OCI-LY1 (cell line): ENCODE results near the gene CITED1.

Experiments
- H2AFZ ChIP-seq: fragments of 200-600 bp; sonication (generic), shearing (Covaris generic); 2 replicates; pipeline ENCODE4 v1.6.0; 2014; ENCODE audit warnings: antibody characterized with exemption, mild to moderate bottlenecking, low read length
- H3F3A ChIP-seq: fragments of 200-600 bp; sonication (generic), shearing (Covaris generic); 2 replicates; pipeline ENCODE4 v1.6.0; 2014; ENCODE audit warnings: mild to moderate bottlenecking, antibody characterized with exemption, low read length, moderate library complexity; ENCODE audit not compliant: insufficient read depth
- H3K27ac ChIP-seq: fragments of 200-600 bp; sonication (generic); 2 replicates; pipeline ENCODE4 v1.5.1; 2014; ENCODE audit warnings: low read length, mixed run types, mild to moderate bottlenecking, low read depth; ENCODE audit not compliant: poor library complexity, severe bottlenecking
- H3K27me3 ChIP-seq: fragments of 200-600 bp; sonication (generic); 2 replicates; pipeline ENCODE4 v1.6.0; 2014; ENCODE audit warnings: antibody characterized with exemption, mild to moderate bottlenecking, low read length, moderate library complexity; ENCODE audit not compliant: insufficient read depth
- H3K36me3 ChIP-seq: fragments of 200-600 bp; sonication (generic); 2 replicates; pipeline ENCODE4 v1.6.1; 2014; ENCODE audit warnings: mild to moderate bottlenecking, antibody characterized with exemption, low read length, moderate library complexity, mixed read lengths; ENCODE audit not compliant: insufficient read depth
- H3K4me1 ChIP-seq: fragments of 200-600 bp; sonication (generic); 2 replicates; pipeline ENCODE4 v1.5.1; 2014; ENCODE audit warnings: mild to moderate bottlenecking, low read length, moderate library complexity; ENCODE audit not compliant: insufficient read depth, severe bottlenecking
- H3K4me2 ChIP-seq: fragments of 200-600 bp; sonication (generic), shearing (Covaris generic); 2 replicates; pipeline ENCODE4 v1.6.1; 2014; ENCODE audit warnings: low read length
- H3K4me3 ChIP-seq: fragments of 200-600 bp; sonication (generic); 2 replicates; pipeline ENCODE4 v1.5.1; 2014; ENCODE audit warnings: low read length, low read depth, mild to moderate bottlenecking, mixed read lengths; ENCODE audit not compliant: poor library complexity, severe bottlenecking
- H3K79me2 ChIP-seq: fragments of 200-600 bp; shearing (Covaris generic); 2 replicates; pipeline ENCODE4 v1.6.1; 2016; ENCODE audit warnings: mixed run types, low read length, mixed read lengths; ENCODE audit not compliant: insufficient read depth
- H3K9ac ChIP-seq: fragments of 200-600 bp; sonication (generic), shearing (Covaris generic); 2 replicates; pipeline ENCODE4 v1.6.1; 2014; ENCODE audit warnings: mild to moderate bottlenecking, low read length, mixed read lengths
- H3K9me2 ChIP-seq: fragments of 200-600 bp; sonication (generic), shearing (Covaris generic); 2 replicates; pipeline ENCODE4 v1.6.1; 2014; ENCODE audit warnings: low read depth, mild to moderate bottlenecking, low read length, mixed read lengths
- H3K9me3 ChIP-seq: fragments of 200-600 bp; shearing (Covaris generic); 2 replicates; pipeline ENCODE4 v1.6.1; 2014; ENCODE audit warnings: low read length, mixed read lengths
- H4K20me1 ChIP-seq: fragments of 200-600 bp; sonication (generic), shearing (Covaris generic); 2 replicates; pipeline ENCODE4 v1.6.0; 2016; ENCODE audit warnings: mild to moderate bottlenecking, low read length; ENCODE audit not compliant: insufficient read depth
- CTCF ChIP-seq: fragments of 200-600 bp; sonication (generic), shearing (Covaris generic); IDR thresholded peaks from 2 replicates; pipeline ENCODE4 v1.5.1; 2017; ENCODE audit warnings: mild to moderate bottlenecking, antibody characterized with exemption, low read length, moderate library complexity, mixed read lengths
- EZH2 ChIP-seq: fragments of 200-600 bp; sonication (generic), shearing (Covaris generic); IDR thresholded peaks from 2 replicates; pipeline ENCODE4 v1.8.0; 2017; ENCODE audit warnings: borderline replicate concordance, mixed run types, mild to moderate bottlenecking, antibody characterized with exemption, low read length, moderate library complexity, mixed read lengths

The CITED1 gene

DNA sequence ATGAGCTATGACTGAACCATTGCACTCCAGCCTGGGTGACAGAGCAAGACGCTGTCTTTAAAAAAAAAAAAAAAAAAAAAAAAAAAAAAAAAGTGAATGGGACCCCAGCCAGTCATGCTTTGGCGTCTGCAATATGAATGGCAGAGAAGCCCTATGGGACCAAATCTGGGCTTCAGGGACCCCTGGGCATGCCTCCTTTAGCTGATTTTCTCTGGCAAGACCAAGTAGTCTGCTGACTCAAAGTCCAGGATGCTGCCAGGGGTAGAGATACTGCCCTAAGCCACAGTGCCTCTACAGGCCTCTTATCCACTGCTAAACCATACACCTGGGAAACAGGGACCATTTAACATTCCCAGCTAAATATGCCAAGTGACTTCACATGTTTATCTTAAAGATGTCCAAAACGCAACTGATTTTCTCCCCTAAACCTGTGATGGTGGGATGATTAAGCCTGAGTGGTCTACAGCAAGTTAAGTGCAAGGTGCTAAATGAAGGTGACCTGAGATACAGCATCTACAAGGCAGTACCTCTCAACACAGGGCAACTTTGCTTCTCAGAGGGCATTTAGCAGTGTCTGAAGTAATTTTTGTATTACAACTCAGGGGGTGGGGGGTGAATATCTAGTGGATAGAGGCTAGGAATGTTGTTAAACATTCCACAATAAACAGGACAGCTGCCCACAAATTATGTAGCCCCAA, 34.5 kb downstream of the CITED1 start:
- no peaks in the 10 kb centered on the region for H3K27me3 ChIP-seq
- no peak overlapping the region for H2AFZ ChIP-seq
- H3K79me2 ChIP-seq = peaks cover 6% of the 10 kb centered on the region
- TF ChIP-seq EZH2 (no peak), CTCF (no peak)
- no peak overlapping the region for H3K27ac ChIP-seq
- H3K9me2 ChIP-seq = no peaks in the 10 kb centered on the region
- no peaks in the 10 kb centered on the region for H4K20me1 ChIP-seq
- no peak overlapping the region for H3K4me2 ChIP-seq
- H3K36me3 ChIP-seq = peaks cover 86% of the 10 kb centered on the region
- peaks cover 24% of the 10 kb centered on the region for H3K4me1 ChIP-seq
- H3K9me3 ChIP-seq = no peaks in the 10 kb centered on the region
- no peaks in the 10 kb centered on the region for H3F3A ChIP-seq
- H3K9ac ChIP-seq = no peak overlapping the region
- no peak overlapping the region for H3K4me3 ChIP-seq

- Histone ChIP-seq H3F3A (no peaks in the 10 kb centered on the region), H3K9me3 (no peaks in the 10 kb centered on the region), H3K27me3 (no peaks in the 10 kb centered on the region), H3K4me3 (no peak overlapping the region), H3K79me2 (no peaks in the 10 kb centered on the region), H2AFZ (no peak overlapping the region), H3K27ac (no peak overlapping the region), H3K36me3 (peaks cover 78% of the 10 kb centered on the region), H3K4me1 (peaks cover 16% of the 10 kb centered on the region), H3K9ac (no peak overlapping the region), H3K9me2 (no peaks in the 10 kb centered on the region), H4K20me1 (no peaks in the 10 kb centered on the region), H3K4me2 (no peak overlapping the region)
- TF ChIP-seq CTCF (no peak), EZH2 (no peak)
These were observed 35.3 kb downstream of the CITED1 start for GRCh38 chrX:72270316-72270866.

DNA sequence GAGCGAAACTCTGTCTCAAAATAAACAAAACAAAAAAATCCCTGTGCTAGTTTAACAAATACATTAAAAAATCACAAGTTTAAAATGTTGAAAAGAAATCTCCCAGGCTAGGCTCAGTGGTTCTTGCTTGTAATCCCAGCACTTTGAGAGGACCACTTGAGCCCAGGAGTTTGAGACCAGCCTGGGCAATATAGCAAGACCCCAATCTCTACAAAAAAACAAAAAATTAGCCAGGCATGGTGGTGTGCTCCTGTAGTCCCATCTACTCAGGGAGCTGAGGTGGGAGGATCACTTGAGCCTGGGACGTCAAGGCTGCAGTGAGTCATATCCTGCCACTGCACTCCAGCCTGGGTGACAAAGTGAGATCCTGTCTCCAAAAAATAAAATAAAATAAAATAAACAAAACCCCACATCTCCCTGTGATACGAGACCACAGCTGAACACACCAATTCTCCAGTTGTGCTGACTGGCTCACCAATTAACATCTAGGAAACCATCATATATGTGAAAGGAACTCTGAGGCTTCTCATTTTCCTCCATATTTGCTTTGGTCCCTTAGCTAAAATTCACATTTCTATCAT, 36.0 kb downstream of the CITED1 start:
- Histone ChIP-seq H3F3A (no peaks in the 10 kb centered on the region), H2AFZ (no peak overlapping the region), H3K9ac (no peak overlapping the region), H3K9me3 (no peaks in the 10 kb centered on the region), H3K4me2 (no peak overlapping the region), H3K4me3 (no peak overlapping the region), H3K9me2 (no peaks in the 10 kb centered on the region), H3K79me2 (no peaks in the 10 kb centered on the region), H3K27me3 (no peaks in the 10 kb centered on the region), H3K4me1 (peaks cover 10% of the 10 kb centered on the region), H3K36me3 (peaks cover 72% of the 10 kb centered on the region), H4K20me1 (no peaks in the 10 kb centered on the region), H3K27ac (no peak overlapping the region)
- TF ChIP-seq EZH2 (no peak), CTCF (no peak)
